ENCODE data around the gene CDKN3. TPM values are rescaled to one million over a fixed set of nuclear protein-coding genes. Genes with fewer than 3 reads are reported as not detected.
A peak's percentile ranks its signal among the peaks of the same experiment; 100 is the strongest.
"Not testable (repeated sequence)": the region's sequence is repeated elsewhere in the genome, so short reads cannot be mapped to it uniquely, and the experiment has no call there.

CDKN3 gene
- total RNA-seq, 6 experiments from 2014 or later: 33.3 to 106 (median 91.8) TPM

- Mint-ChIP-seq H3K27ac (peak overlapping the region; percentile 93), H3K4me3 (peak overlapping the region; percentile 99), H3K36me3 (ENCODE audit: low read depth) (peaks cover 21% of the 10 kb centered on the region), H3K4me1 (ENCODE audit: low read depth) (peaks cover 68% of the 10 kb centered on the region), H3K27me3 (ENCODE audit: insufficient read depth) (peaks cover 2% of the 10 kb centered on the region; the same call in 1 of the 2 replicates), H3K9me3 (0 out of 2 replicates have a peak, but pooled peaks cover 5% of the 10 kb centered on the region)
- no peak for TF ChIP-seq CTCF (IDR thresholded peaks at IDR 0.05)
- no peak for DNase-seq
Observed at GRCh38 chr14:54440476-54440872, 43.7 kb downstream of the CDKN3 start.

DNA sequence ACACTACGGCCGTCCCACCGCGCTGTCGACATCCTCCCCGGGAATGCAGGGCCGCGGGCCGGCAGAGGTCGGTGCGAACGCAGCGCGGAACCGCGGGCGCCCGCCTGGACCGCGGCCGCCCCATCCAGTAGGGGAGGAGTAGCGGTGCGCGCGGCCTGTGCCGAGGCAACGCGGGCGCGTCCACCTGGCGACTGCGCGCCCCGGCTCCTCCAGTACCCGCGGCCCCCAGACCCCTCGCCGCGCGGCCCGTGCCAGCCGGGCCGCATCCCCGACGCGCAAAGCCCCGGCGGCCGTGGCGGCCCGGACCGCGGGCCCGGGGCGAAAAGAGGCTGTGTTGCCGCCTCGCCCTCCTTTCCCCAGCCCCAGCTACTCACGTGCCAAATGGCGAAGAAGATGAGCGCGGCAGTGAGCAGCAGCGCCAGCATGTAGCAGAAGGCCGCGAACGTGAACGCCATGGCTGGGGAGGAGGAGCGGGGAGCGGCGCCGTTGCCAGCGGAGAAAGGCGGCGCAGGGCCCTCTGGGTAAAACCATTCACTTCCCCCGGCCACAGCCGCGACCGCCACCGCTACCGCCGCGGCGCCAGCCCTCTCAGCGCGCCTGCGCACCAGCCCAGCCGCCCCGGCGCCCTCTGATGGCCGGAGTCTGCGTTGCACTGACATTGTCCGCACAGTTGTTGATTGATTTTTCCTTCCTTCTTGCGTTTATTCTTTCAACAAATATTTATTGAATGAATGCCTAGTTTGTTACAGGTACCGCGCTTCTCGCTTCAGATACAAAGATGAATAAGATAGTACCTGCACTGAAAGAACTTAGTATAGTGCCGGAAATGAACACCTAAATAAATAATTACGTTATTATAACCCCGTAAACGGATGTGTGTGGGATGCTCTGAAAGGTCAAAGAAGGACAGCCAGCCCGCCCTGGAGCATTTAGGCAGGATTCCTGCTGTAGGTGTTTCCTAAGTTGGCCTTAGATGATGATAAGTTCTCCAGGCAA, 44.4 kb downstream of the CDKN3 start, which contains the start of gene CNIH1:
CNIH1 (minus strand) TSS at position 502 of the 996 bp plus-strand sequence; CDS start at position 455, 47 bp downstream.
- peak; percentile 88 for DNase-seq
- peak; percentile 94 for TF ChIP-seq CTCF (IDR thresholded peaks at IDR 0.05)
- Mint-ChIP-seq H3K4me3 (peak within 1 kb of the TSS; percentile 99), H3K27ac (peak within 1 kb of the TSS; percentile 93), H3K4me1 (ENCODE audit: low read depth) (peaks cover 61% of the 10 kb centered on the region), H3K27me3 (ENCODE audit: insufficient read depth) (peaks cover 2% of the 10 kb centered on the region; the same call in 1 of the 2 replicates), H3K9me3 (0 out of 2 replicates have a peak, but pooled peaks cover 5% of the 10 kb centered on the region), H3K36me3 (ENCODE audit: low read depth) (peaks cover 21% of the 10 kb centered on the region)

DNA sequence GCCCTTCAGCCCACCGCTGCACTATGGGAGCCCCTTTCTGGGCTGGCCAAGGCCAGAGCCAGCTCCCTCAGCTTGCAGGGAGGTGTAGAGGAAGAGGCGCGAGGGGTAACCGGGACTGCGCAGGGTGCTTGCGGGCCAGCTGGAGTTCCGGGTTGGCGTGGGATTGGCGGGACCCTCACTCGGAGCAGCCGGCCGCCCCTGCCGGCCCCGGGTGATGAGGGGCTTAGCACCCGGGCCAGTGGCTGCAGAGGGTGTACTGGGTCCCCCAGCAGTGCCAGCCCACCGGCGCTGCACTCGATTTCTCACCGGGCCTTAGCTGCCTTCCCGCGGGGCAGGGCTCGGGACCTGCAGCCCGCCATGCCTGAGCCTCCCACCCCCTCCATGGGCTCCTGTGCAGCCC, 46.2 kb downstream of the CDKN3 start:
- H3K36me3 Mint-ChIP-seq (ENCODE audit: low read depth): peaks cover 21% of the 10 kb centered on the region
- peaks cover 59% of the 10 kb centered on the region for H3K4me1 Mint-ChIP-seq (ENCODE audit: low read depth)

GRCh38 chr14:54443981-54444380, 47.2 kb downstream of the CDKN3 start:
- 0 out of 2 replicates have a peak, but pooled peaks cover 5% of the 10 kb centered on the region for H3K9me3 Mint-ChIP-seq
- TF ChIP-seq CTCF (IDR thresholded peaks at IDR 0.05): no peak
- no peak overlapping the region for H3K4me3 Mint-ChIP-seq
- DNase-seq: no peak
- peaks cover 15% of the 10 kb centered on the region for H3K36me3 Mint-ChIP-seq (ENCODE audit: low read depth)
- H3K27ac Mint-ChIP-seq: no peak overlapping the region
- H3K4me1 Mint-ChIP-seq (ENCODE audit: low read depth): peaks cover 61% of the 10 kb centered on the region
- peaks cover 2% of the 10 kb centered on the region; the same call in 1 of the 2 replicates for H3K27me3 Mint-ChIP-seq (ENCODE audit: insufficient read depth)

More for the DNA sequence above, 46.2 kb downstream of the CDKN3 start:
- DNase-seq; H3K27ac Mint-ChIP-seq; H3K27me3 Mint-ChIP-seq (ENCODE audit: insufficient read depth); H3K9me3 Mint-ChIP-seq; H3K4me3 Mint-ChIP-seq: not testable (repeated sequence)

DNA sequence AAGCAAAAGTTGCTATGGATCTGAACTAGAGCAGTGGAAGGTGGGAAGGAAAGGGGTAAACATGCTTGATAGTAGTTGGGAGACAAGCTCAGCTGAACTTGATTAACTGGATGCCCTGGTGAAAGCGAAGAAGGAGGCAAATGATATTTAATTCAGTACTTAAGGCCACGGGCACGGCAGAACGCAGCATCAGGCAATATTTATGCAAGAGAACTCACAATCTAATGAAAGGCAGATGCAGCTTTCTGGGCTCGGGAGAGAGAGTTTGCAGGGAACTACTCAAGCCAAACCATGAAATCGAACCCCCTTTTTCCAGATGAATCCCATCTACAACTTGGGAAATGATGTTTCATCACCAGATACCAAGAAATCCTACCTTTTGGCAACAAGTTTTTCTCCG, 47.9 kb downstream of the CDKN3 start:
- TF ChIP-seq CTCF (IDR thresholded peaks at IDR 0.05): no peak
- Mint-ChIP-seq H3K4me3 (no peak overlapping the region; the same call in 1 of the 2 replicates), H3K27me3 (ENCODE audit: insufficient read depth) (peaks cover 2% of the 10 kb centered on the region; the same call in 1 of the 2 replicates), H3K9me3 (0 out of 2 replicates have a peak, but pooled peaks cover 5% of the 10 kb centered on the region), H3K4me1 (ENCODE audit: low read depth) (peaks cover 62% of the 10 kb centered on the region), H3K36me3 (ENCODE audit: low read depth) (peaks cover 9% of the 10 kb centered on the region), H3K27ac (no peak overlapping the region)
- DNase-seq: no peak

All from HFFc6 (cell line).